DMS114 treated with DMSO at 0.1 percent for 48 hours (cell line): Measurements from ENCODE around the gene ZNF764.
"Not testable (repeated sequence)": the region's sequence is repeated elsewhere in the genome, so short reads cannot be mapped to it uniquely, and the experiment has no call there.

Experiments used
- DNase-seq: peaks from one replicate; lab custom pipeline; 2025; ENCODE audit not compliant: unreplicated experiment; lab: John Stamatoyannopoulos, UW

ZNF764 gene

GRCh38 chr16:30557957-30558788 lies at the start of gene ZNF764:
TSS of gene ZNF764 (minus strand) at chr16:30558374. CDS start at chr16:30558182, 192 bp downstream.
- peak; percentile 93 for DNase-seq

GRCh38 chr16:30606004-30606403 lies 47.8 kb upstream of the ZNF764 start:
- DNase-seq = no peak

- DNase-seq = no peak
Observed at GRCh38 chr16:30605158-30605557, 47.0 kb upstream of the ZNF764 start.

DNA sequence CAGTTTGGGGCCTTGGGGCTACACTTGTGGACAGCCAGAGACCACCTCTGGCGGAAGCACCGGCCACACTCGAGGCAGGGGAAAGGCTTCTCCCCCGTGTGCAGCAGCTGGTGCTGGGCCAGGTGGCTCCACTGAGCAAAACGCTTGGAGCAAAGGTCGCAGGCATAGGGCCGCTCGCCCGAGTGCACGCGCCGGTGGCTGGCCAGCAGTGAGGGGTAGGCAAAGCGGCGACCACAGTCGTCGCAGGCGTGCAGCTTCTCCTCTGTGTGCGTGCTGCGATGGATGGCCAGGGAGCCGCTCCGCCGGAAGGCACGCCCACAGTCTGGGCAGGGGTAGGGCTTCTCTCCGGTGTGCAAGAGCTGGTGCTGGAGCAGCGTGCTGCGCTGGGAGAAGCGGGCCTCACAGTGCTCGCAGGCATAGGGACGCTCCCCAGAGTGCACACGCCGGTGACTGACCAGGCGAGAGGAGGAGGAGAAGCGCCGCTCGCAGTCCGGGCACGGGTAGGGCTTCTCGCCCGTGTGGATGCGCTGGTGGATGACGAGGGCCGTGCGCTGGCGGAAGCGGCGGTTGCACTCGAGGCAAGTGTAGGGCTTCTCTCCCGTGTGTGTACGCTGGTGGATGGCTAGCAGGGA lies 46.3 kb upstream of the ZNF764 start:
- DNase-seq = no peak

GRCh38 chr16:30603945-30604315 lies 45.8 kb upstream of the ZNF764 start:
- DNase-seq = no peak

DNA sequence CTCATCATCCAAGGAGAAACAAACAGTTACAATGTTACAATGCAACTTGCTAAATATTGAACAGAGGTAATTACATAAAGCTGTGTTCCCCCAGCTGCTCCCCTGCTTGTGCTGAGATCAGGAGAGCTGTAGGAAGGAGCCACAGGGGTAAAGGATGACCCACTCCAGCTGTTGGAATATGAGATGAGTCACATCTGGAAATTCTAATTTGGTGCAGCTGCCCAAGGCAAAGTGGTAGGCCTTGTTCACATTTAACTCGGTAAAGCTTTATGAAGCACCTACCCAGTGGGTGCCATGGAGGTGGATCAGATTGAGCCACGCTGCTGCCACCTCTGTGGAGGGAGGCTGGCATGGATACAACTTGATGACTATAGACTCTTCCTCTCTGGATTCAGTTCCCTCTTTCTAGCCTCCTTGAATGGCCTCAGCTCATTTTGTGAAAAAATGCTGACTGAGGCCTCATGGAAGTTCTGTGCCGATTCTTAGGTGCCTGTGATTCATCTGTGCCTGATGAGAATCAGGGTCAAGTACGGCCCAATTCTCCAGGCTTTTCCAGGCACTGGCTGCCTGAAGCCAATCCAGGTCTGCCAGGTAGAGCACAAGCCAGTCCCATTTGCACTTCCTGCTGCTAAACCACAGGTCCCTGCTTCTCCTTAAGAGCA lies 44.6 kb upstream of the ZNF764 start:
- no peak for DNase-seq

- DNase-seq = no peak
Observed at GRCh38 chr16:30601966-30602365, 43.8 kb upstream of the ZNF764 start.

- no peak for DNase-seq
Observed at GRCh38 chr16:30600929-30601328, 42.8 kb upstream of the ZNF764 start.

GRCh38 chr16:30600215-30600614 lies 42.0 kb upstream of the ZNF764 start:
- no peak for DNase-seq

GRCh38 chr16:30592871-30593270 lies 34.7 kb upstream of the ZNF764 start:
- DNase-seq = no peak

DNA sequence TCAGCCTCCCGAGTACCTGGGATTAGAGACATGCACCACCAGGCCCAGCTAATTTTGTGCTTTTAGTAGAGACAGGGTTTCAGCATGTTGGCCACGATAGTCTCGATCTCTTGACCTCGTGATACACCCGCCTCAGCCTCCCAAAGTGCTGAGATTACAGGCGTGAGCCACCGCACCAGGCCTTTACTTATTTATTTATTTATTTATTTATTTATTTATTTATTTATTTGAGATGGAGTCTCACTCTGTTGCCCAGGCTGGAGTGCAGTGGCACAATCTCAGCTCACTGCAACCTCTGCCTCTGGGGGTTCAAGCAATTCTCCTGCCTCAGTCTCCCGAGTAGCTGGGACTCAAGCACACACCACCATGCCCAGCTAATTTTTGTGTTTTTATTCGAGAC lies 32.7 kb upstream of the ZNF764 start:
- DNase-seq = not testable (repeated sequence)

DNA sequence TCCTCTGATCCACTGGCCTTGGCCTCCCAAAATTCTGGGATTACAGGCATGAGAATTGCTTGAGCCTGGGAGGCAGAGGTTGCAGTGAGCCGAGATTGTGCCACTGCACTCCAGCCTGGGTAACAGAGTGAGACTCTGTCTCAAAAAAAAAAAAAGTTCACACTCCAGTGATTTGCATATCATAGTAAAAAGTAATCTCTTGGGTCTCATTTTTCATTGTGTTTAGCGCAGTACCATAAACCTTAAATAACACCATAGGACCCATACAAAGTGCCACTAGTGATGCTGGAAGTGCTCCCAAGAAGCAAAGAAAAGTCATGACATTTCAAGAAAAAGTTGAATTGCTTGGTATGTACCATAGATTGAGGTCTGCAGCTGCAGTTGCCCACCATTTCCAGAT lies 31.4 kb upstream of the ZNF764 start:
- not testable (repeated sequence) for DNase-seq

DNA sequence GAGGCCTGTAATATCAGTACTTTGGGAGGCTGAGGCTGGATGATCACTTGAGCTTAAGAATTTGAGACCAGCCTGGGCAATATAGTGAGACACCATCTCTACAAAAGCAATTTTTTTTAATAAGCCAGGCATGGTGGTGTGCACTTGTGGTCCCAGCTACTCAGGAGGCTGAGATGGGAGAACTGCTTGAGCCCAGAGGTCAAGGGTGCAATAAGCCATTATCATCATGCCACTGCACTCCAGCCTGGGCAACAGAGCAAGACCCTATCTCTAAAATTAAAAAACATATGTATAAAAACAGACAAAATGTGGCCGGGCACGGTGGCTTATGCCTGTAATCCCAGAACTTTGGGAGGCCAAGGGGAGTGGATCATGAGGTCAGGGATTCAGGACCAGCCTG lies 30.5 kb upstream of the ZNF764 start:
- DNase-seq = no peak

DNA sequence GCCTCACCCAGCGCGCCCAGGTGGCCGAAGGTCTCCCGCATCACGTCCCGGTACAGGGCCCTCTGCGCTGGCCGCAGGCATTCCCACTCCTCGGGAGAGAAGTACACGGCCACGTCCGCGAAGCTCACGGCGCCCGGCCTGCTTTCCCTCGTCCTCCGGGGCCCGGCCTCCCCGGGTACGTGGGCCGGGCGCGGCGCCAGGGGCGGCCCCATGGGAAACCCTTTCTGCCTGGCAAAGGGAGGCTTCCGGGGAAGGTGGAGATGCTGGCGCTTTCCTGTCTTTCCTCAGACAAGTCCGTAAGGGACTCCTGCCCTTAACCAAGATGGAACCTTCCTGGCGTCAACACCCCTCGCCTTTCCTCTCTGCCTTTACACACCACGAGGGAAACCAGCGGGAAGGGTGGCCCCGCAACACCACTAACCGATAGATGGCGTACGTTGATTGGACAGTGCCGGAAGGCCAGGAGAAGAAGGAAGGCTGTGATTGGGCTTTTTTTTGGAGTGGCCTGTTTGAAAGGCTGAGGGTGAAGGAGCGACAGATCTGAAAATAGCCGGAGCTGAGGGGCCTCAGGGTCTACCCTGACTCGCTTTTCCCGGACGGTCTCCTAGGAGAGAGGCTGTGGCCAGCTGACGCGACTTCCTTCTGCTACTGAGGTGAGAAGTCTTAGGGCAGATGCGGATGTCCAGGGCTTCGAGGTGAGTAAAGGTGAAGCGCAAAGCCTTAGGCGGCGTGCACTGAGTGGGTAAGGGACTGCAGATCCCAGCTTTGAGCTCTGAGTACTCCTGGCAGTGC lies 27.4 kb upstream of the ZNF764 start, which contains the start of gene ZNF785:
ZNF785 (minus strand) TSS at position 298 of the 792 bp plus-strand sequence; CDS start at position 212, 86 bp downstream.
- peak; percentile 98 for DNase-seq

- DNase-seq = no peak
Observed at GRCh38 chr16:30585022-30585399, 26.8 kb upstream of the ZNF764 start.

- no peak for DNase-seq
Observed at GRCh38 chr16:30582611-30583340, 24.6 kb upstream of the ZNF764 start.

GRCh38 chr16:30581457-30581856 lies 23.3 kb upstream of the ZNF764 start:
- DNase-seq = no peak

GRCh38 chr16:30574678-30575077 lies 16.5 kb upstream of the ZNF764 start:
- DNase-seq = no peak

- peak; percentile 96 for DNase-seq
Observed at GRCh38 chr16:30571445-30572322, 13.5 kb upstream of the ZNF764 start, which contains the start of gene ZNF688. TSS of gene ZNF688 (minus strand) at chr16:30571714. CDS start at chr16:30571629, 85 bp downstream.
